Measurements from ENCODE around the gene SCAF1. TPM values are rescaled to one million over a fixed set of nuclear protein-coding genes. Genes with fewer than 3 reads are reported as not detected.

Gene SCAF1
- total RNA-seq, 1 experiment from 2014 or later = 103 TPM

GRCh38 chr19:49691243-49692146 is 49.5 kb downstream of the SCAF1 start (continued):
- TF ChIP-seq HMGXB4 (CRISPR knock-in tag; IDR thresholded peaks at IDR 0.05) (0 out of 2 replicates have a peak, but pooled peaks have one; percentile 14), IRF2 (CRISPR knock-in tag; IDR thresholded peaks at IDR 0.05; ENCODE audit: borderline replicate concordance, low read depth) (no peak), ZNF138 (CRISPR knock-in tag; conservative IDR thresholded peaks at IDR 0.05) (no peak), ZNF219 (CRISPR knock-in tag; IDR thresholded peaks at IDR 0.05; ENCODE audit: borderline replicate concordance) (no peak), ZBTB21 (CRISPR knock-in tag; IDR thresholded peaks at IDR 0.05; ENCODE audit: borderline replicate concordance) (no peak), ERG (CRISPR knock-in tag; IDR thresholded peaks at IDR 0.05) (no peak; the same call in 1 of the 2 replicates), GTF2I (CRISPR knock-in tag; conservative IDR thresholded peaks at IDR 0.05) (no peak), ZNF423 (CRISPR knock-in tag; IDR thresholded peaks at IDR 0.05) (no peak), CREM (CRISPR knock-in tag; IDR thresholded peaks at IDR 0.05) (peak; percentile 25), PRRX2 (CRISPR knock-in tag; IDR thresholded peaks at IDR 0.05) (0 out of 2 replicates have a peak, but pooled peaks have one; percentile 23), NR1H2 (CRISPR knock-in tag; IDR thresholded peaks at IDR 0.05) (no peak), ZBTB43 (CRISPR knock-in tag; IDR thresholded peaks at IDR 0.05) (no peak), NFATC4 (CRISPR knock-in tag; IDR thresholded peaks at IDR 0.05) (0 out of 2 replicates have a peak, but pooled peaks have one; percentile 3), ZNF671 (CRISPR knock-in tag; IDR thresholded peaks at IDR 0.05) (no peak), ZSCAN18 (CRISPR knock-in tag; IDR thresholded peaks at IDR 0.05) (no peak), MXD4 (CRISPR knock-in tag; IDR thresholded peaks at IDR 0.05; ENCODE audit: borderline replicate concordance) (no peak)
- TF ChIP-seq, protein P1, sequence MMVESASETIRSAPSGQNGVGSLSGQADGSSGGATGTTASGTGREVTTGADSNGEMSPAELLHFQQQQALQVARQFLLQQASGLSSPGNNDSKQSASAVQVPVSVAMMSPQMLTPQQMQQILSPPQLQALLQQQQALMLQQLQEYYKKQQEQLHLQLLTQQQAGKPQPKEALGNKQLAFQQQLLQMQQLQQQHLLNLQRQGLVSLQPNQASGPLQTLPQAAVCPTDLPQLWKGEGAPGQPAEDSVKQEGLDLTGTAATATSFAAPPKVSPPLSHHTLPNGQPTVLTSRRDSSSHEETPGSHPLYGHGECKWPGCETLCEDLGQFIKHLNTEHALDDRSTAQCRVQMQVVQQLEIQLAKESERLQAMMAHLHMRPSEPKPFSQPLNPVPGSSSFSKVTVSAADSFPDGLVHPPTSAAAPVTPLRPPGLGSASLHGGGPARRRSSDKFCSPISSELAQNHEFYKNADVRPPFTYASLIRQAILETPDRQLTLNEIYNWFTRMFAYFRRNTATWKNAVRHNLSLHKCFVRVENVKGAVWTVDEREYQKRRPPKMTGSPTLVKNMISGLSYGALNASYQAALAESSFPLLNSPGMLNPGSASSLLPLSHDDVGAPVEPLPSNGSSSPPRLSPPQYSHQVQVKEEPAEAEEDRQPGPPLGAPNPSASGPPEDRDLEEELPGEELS (CRISPR knock-in tag; IDR thresholded peaks at IDR 0.05) = no peak
- TF ChIP-seq, protein P2, sequence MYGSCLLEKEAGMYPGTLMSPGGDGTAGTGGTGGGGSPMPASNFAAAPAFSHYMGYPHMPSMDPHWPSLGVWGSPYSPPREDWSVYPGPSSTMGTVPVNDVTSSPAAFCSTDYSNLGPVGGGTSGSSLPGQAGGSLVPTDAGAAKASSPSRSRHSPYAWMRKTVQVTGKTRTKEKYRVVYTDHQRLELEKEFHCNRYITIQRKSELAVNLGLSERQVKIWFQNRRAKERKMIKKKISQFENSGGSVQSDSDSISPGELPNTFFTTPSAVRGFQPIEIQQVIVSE (CRISPR knock-in tag; IDR thresholded peaks at IDR 0.05; ENCODE audit: borderline replicate concordance) = no peak
- TF ChIP-seq, protein P3, sequence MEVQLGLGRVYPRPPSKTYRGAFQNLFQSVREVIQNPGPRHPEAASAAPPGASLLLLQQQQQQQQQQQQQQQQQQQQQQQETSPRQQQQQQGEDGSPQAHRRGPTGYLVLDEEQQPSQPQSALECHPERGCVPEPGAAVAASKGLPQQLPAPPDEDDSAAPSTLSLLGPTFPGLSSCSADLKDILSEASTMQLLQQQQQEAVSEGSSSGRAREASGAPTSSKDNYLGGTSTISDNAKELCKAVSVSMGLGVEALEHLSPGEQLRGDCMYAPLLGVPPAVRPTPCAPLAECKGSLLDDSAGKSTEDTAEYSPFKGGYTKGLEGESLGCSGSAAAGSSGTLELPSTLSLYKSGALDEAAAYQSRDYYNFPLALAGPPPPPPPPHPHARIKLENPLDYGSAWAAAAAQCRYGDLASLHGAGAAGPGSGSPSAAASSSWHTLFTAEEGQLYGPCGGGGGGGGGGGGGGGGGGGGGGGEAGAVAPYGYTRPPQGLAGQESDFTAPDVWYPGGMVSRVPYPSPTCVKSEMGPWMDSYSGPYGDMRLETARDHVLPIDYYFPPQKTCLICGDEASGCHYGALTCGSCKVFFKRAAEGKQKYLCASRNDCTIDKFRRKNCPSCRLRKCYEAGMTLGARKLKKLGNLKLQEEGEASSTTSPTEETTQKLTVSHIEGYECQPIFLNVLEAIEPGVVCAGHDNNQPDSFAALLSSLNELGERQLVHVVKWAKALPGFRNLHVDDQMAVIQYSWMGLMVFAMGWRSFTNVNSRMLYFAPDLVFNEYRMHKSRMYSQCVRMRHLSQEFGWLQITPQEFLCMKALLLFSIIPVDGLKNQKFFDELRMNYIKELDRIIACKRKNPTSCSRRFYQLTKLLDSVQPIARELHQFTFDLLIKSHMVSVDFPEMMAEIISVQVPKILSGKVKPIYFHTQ (CRISPR knock-in tag; IDR thresholded peaks at IDR 0.05) = no peak
- TF ChIP-seq, protein P4, sequence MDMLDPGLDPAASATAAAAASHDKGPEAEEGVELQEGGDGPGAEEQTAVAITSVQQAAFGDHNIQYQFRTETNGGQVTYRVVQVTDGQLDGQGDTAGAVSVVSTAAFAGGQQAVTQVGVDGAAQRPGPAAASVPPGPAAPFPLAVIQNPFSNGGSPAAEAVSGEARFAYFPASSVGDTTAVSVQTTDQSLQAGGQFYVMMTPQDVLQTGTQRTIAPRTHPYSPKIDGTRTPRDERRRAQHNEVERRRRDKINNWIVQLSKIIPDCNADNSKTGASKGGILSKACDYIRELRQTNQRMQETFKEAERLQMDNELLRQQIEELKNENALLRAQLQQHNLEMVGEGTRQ (CRISPR knock-in tag; IDR thresholded peaks at IDR 0.05) = no peak; the same call in 1 of the 2 replicates
- TF ChIP-seq, protein P5, sequence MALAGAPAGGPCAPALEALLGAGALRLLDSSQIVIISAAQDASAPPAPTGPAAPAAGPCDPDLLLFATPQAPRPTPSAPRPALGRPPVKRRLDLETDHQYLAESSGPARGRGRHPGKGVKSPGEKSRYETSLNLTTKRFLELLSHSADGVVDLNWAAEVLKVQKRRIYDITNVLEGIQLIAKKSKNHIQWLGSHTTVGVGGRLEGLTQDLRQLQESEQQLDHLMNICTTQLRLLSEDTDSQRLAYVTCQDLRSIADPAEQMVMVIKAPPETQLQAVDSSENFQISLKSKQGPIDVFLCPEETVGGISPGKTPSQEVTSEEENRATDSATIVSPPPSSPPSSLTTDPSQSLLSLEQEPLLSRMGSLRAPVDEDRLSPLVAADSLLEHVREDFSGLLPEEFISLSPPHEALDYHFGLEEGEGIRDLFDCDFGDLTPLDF (CRISPR knock-in tag; IDR thresholded peaks at IDR 0.05) = peak; percentile 53; the same call in 1 of the 2 replicates
